ENCODE results near the gene SLC46A1. TPM values are rescaled to one million over a fixed set of nuclear protein-coding genes. Genes with fewer than 3 reads are reported as not detected.
"Not testable (repeated sequence)": the region's sequence is repeated elsewhere in the genome, so short reads cannot be mapped to it uniquely, and the experiment has no call there.

SLC46A1 gene
- total and polyA plus RNA-seq, 2 donors (not counting 1 experiment from before 2014, with no cell fraction given) = 2.5 to 4.3 TPM

DNA sequence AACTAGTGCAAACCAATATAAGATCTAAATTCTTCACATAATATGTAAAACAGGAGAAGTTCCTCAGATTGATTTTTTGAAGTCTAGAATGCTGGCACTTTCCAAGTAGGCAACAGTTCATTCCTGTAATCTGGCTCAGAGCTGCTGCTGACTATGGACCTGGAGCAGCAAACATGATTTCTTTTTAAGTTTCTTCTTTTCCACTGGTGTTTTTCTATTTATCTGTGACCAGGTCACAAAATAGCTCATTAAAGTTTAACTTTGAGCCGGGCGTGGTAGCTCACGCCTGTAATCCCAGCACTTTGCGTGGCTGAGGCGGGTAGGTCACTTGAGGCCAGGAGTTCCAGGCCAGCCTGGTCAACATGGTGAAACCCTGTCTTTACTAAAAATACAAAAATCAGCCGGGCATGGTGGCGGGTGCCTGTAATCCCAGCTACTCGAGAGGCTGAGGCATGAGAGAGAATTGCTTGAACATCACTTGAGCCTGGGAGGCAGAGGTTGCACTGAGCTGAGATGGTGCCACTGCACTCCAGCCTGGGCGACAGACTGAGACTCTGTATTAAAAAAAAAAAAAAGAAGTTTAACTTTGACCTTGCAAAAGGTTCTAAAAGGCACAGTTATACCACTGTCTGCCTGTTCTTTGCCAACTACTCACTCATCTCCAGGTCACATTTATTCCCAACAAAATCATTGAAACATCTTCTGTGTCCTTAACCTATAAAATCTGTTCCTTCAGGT is 38.1 kb upstream of the SLC46A1 start:
- H3K4me1 ChIP-seq (ENCODE audit: control insufficient read depth in 2 of 2, insufficient read depth in 2 of 2, low read length in 2 of 2) = no peaks in the 10 kb centered on the region
- H3K36me3 ChIP-seq (replicated peaks in 1 of 2; ENCODE audit: control extremely low read depth in 1 of 2, control insufficient read depth in 1 of 2, extremely low read depth in 1 of 2, insufficient read depth in 2 of 2, low read length in 1 of 2) = no peaks in the 10 kb centered on the region
- H3K27me3 ChIP-seq (replicated peaks in 1 of 4; ENCODE audit: control extremely low read depth in 1 of 4, control insufficient read depth in 3 of 4, insufficient read depth in 4 of 4, low read length in 3 of 4) = peaks cover 0 to 3% (median under 1%) of the 10 kb centered on the region in 4 experiments
- no peak overlapping the region for H3K4me2 ChIP-seq (replicated peaks; ENCODE audit: low read depth, low read length, poor library complexity, severe bottlenecking)
- no peaks in the 10 kb centered on the region for H4K20me1 ChIP-seq (ENCODE audit: control insufficient read depth, insufficient read depth, low read length, poor library complexity, severe bottlenecking)
- Mint-ChIP-seq H3K9me3 (ENCODE audit: insufficient read depth) (no peaks in the 10 kb centered on the region), H3K4me3 (no peak overlapping the region), H3K27me3 (peaks cover 25% of the 10 kb centered on the region), H3K27ac (no peak overlapping the region), H3K4me1 (no peaks in the 10 kb centered on the region)
- intact Hi-C loops (cut with micrococcal nuclease) = no loop called here
- peaks cover 0 to 7% (median 0%) of the 10 kb centered on the region in 3 donors for H3K9me3 ChIP-seq (ENCODE audit: control extremely low read depth in 1 of 3, control insufficient read depth in 2 of 3, insufficient read depth in 1 of 3, low read length in 2 of 3)
- H2AFZ ChIP-seq (ENCODE audit: insufficient read depth, low read depth, low read length, poor library complexity, severe bottlenecking) = no peak overlapping the region
- H3K27ac ChIP-seq (ENCODE audit: low read length in 2 of 2) = no peak overlapping the region
- ATAC-seq (ENCODE audit: low read depth) (no peak), DNase-seq (no peak)
- ChIA-PET CTCF (no interaction called here), POLR2A (no interaction called here)
- no peak overlapping the region for H3K4me3 ChIP-seq (ENCODE audit: control extremely low read depth in 1 of 5, extremely low read depth in 1 of 5, insufficient read depth in 1 of 5, low read depth in 2 of 5, low read length in 4 of 5)
- TF ChIP-seq EZH2 (IDR thresholded peaks at IDR 0.05; ENCODE audit: borderline replicate concordance, insufficient read depth, low read depth, low read length, poor library complexity, severe bottlenecking) (no peak), CTCF (IDR thresholded peaks at IDR 0.05) (no peak)
- no peak overlapping the region for H3K9ac ChIP-seq (ENCODE audit: low read length)
- WGBS (ENCODE audit: insufficient coverage) = 97% methylated on average over 7 of the region's 9 CpGs
- H3K79me2 ChIP-seq (ENCODE audit: control insufficient read depth, insufficient read depth, low read length) = no peaks in the 10 kb centered on the region

- H3K4me1 ChIP-seq (ENCODE audit: control insufficient read depth in 2 of 2, insufficient read depth in 2 of 2, low read length in 2 of 2); H3K27ac ChIP-seq (ENCODE audit: low read length in 2 of 2); intact Hi-C loops (cut with micrococcal nuclease); ATAC-seq (ENCODE audit: low read depth); H3K36me3 ChIP-seq (replicated peaks in 1 of 2; ENCODE audit: control extremely low read depth in 1 of 2, control insufficient read depth in 1 of 2, extremely low read depth in 1 of 2, insufficient read depth in 2 of 2, low read length in 1 of 2); H3K27me3 ChIP-seq (replicated peaks in 1 of 4; ENCODE audit: control extremely low read depth in 1 of 4, control insufficient read depth in 3 of 4, insufficient read depth in 4 of 4, low read length in 3 of 4); DNase-seq; H3K4me2 ChIP-seq (replicated peaks; ENCODE audit: low read depth, low read length, poor library complexity, severe bottlenecking); H3K4me3 ChIP-seq (ENCODE audit: control extremely low read depth in 1 of 5, extremely low read depth in 1 of 5, insufficient read depth in 1 of 5, low read depth in 2 of 5, low read length in 4 of 5); H4K20me1 ChIP-seq (ENCODE audit: control insufficient read depth, insufficient read depth, low read length, poor library complexity, severe bottlenecking); H3K4me1 Mint-ChIP-seq; POLR2A ChIA-PET; H3K27ac Mint-ChIP-seq; CTCF ChIA-PET; H2AFZ ChIP-seq (ENCODE audit: insufficient read depth, low read depth, low read length, poor library complexity, severe bottlenecking); H3K9ac ChIP-seq (ENCODE audit: low read length); H3K9me3 Mint-ChIP-seq (ENCODE audit: insufficient read depth); H3K9me3 ChIP-seq (ENCODE audit: control extremely low read depth in 1 of 3, control insufficient read depth in 2 of 3, insufficient read depth in 1 of 3, low read length in 2 of 3); H3K79me2 ChIP-seq (ENCODE audit: control insufficient read depth, insufficient read depth, low read length); H3K4me3 Mint-ChIP-seq: not testable (repeated sequence)
- 100% methylated on average over 1 of the region's 8 CpGs for WGBS (ENCODE audit: insufficient coverage)
- H3K27me3 Mint-ChIP-seq = peaks cover 22% of the 10 kb centered on the region
Observed at GRCh38 chr17:28434326-28434725, 28.3 kb upstream of the SLC46A1 start.
